Right lobe of liver (tissue), 4 donors: ENCODE data around the gene CDC42SE1.
"Not testable (repeated sequence)": the region's sequence is repeated elsewhere in the genome, so short reads cannot be mapped to it uniquely, and the experiment has no call there.

Source experiments
- CTCF ChIP-seq, 4 donors: fragments of 200-600 bp in 3 of 4; fragments of 450-650 bp in 1 of 4; IDR thresholded peaks; one replicate each; pipeline versions ENCODE4 v1.5.1 to v1.8.0; 2016 to 2022; ENCODE audit warnings: antibody characterized with exemption in 4 of 4, mild to moderate bottlenecking in 2 of 4
- POLR2A ChIP-seq: fragments of 450-650 bp; IDR thresholded peaks from one replicate; pipeline ENCODE4 v1.6.1; 2017; ENCODE audit warnings: antibody characterized with exemption, mild to moderate bottlenecking
- donor health status: DM: no; HTN: no; CAD: no.
- donor health status: DM: no; HTN: no; CAD: no.
- donor health status: DM: no; HTN: yes; CAD: no.

- TF ChIP-seq CTCF (IDR thresholded peaks at IDR 0.05); POLR2A: not testable (repeated sequence)
These were observed 38.0 kb upstream of the CDC42SE1 start for GRCh38 chr1:151097426-151097825.
